OCI-LY7 (cell line): ENCODE data around the gene SETD4.

Experiments
- EZH2phosphoT487 ChIP-seq: fragments of 200-600 bp; sonication (generic); IDR thresholded peaks from 2 replicates; pipeline ENCODE4 v1.6.1; 2018; ENCODE audit warnings: low read depth, borderline replicate concordance, mild to moderate bottlenecking, mixed run types, antibody characterized with exemption, low read length, moderate library complexity, mixed read lengths
- TF ChIP-seq, protein P1 (sequence below): fragments of 200-600 bp; sonication (generic); conservative IDR thresholded peaks from 2 replicates; pipeline ENCODE4 v1.5.1; 2014; ENCODE audit warnings: mild to moderate bottlenecking, antibody characterized with exemption, low read length, moderate library complexity, mixed read lengths

DNA sequence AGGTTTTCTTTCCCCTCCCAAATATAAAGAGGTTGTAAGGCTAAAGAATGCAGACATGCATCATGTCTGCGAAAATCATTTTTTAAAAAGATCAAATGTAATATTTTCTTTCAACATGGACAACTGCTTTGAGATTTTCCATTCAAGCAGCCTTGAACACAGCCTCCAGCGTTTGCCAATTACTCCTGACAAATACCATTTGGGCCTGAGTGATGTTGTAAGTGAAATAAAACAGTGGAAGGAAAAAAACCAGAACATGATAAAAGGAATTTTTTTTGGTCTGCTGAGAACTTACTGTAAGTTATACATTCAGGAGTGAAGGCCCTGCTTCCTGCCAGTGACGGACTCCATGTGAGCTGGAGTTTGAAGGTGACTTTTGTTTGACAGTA, 37.2 kb downstream of the SETD4 start:
- TF ChIP-seq, protein P1, sequence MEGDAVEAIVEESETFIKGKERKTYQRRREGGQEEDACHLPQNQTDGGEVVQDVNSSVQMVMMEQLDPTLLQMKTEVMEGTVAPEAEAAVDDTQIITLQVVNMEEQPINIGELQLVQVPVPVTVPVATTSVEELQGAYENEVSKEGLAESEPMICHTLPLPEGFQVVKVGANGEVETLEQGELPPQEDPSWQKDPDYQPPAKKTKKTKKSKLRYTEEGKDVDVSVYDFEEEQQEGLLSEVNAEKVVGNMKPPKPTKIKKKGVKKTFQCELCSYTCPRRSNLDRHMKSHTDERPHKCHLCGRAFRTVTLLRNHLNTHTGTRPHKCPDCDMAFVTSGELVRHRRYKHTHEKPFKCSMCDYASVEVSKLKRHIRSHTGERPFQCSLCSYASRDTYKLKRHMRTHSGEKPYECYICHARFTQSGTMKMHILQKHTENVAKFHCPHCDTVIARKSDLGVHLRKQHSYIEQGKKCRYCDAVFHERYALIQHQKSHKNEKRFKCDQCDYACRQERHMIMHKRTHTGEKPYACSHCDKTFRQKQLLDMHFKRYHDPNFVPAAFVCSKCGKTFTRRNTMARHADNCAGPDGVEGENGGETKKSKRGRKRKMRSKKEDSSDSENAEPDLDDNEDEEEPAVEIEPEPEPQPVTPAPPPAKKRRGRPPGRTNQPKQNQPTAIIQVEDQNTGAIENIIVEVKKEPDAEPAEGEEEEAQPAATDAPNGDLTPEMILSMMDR = no peak
- TF ChIP-seq EZH2phosphoT487 = no peak
